ENCODE results near the gene HHAT.

DNA sequence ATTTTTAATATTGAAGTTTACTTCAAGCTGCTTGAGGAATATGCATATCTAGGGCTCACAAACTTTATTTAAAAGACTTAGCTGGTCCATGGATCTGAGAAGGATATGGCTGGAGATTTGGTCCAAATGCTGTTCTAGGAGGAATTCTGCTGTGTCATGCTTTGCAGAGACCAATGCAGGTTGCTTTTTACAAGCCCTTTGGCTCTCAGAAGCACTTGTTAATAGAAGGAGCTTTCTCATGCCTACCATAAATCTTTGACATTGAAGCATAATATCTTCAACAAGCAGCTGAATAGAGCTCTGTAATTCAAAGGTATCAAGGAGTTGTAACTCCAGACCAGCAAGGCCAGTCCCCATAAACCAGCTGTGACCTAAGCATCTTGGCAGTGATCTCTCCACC lies 299.1 kb downstream of the HHAT start:
- TF ChIP-seq EZH2 (optimal IDR thresholded peaks at IDR 0.05; ENCODE audit: low read depth, low read length) (no peak), EZH2phosphoT487 (IDR thresholded peaks at IDR 0.05; ENCODE audit: low read length) (no peak)
- TF ChIP-seq, protein P1, sequence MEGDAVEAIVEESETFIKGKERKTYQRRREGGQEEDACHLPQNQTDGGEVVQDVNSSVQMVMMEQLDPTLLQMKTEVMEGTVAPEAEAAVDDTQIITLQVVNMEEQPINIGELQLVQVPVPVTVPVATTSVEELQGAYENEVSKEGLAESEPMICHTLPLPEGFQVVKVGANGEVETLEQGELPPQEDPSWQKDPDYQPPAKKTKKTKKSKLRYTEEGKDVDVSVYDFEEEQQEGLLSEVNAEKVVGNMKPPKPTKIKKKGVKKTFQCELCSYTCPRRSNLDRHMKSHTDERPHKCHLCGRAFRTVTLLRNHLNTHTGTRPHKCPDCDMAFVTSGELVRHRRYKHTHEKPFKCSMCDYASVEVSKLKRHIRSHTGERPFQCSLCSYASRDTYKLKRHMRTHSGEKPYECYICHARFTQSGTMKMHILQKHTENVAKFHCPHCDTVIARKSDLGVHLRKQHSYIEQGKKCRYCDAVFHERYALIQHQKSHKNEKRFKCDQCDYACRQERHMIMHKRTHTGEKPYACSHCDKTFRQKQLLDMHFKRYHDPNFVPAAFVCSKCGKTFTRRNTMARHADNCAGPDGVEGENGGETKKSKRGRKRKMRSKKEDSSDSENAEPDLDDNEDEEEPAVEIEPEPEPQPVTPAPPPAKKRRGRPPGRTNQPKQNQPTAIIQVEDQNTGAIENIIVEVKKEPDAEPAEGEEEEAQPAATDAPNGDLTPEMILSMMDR (IDR thresholded peaks at IDR 0.05; ENCODE audit: low read length), result no peak

All from MM.1S (cell line).